ENCODE data around the gene TMEM132C.

DNA sequence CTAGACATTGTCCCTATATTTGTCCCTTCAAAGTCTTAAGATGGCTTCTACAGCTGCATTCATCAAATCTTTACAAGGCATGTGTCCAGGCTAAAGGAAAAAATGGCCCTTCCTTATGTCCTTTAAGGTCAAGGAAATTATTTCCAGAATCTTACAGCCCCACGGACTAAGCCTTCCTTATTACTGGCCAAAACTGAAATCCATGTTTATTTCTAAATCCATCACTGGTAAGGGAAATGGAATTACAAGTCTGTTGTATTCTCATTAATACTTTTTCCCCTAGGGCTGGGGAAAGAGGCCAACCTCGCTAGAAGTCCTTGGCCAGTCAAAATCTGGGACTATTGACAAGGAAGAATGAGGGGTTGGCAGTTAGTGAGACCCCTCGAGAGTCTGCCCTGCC is 252.5 kb downstream of the TMEM132C start:
- TF ChIP-seq, protein P1, sequence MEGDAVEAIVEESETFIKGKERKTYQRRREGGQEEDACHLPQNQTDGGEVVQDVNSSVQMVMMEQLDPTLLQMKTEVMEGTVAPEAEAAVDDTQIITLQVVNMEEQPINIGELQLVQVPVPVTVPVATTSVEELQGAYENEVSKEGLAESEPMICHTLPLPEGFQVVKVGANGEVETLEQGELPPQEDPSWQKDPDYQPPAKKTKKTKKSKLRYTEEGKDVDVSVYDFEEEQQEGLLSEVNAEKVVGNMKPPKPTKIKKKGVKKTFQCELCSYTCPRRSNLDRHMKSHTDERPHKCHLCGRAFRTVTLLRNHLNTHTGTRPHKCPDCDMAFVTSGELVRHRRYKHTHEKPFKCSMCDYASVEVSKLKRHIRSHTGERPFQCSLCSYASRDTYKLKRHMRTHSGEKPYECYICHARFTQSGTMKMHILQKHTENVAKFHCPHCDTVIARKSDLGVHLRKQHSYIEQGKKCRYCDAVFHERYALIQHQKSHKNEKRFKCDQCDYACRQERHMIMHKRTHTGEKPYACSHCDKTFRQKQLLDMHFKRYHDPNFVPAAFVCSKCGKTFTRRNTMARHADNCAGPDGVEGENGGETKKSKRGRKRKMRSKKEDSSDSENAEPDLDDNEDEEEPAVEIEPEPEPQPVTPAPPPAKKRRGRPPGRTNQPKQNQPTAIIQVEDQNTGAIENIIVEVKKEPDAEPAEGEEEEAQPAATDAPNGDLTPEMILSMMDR (IDR thresholded peaks at IDR 0.05), result no peak
- TF ChIP-seq EZH2 (IDR thresholded peaks at IDR 0.05) (no peak), EZH2phosphoT487 (IDR thresholded peaks at IDR 0.05) (no peak)
